SIG-M5 (cell line): Measurements from ENCODE around the gene SYT5.
"Not testable (repeated sequence)": the region's sequence is repeated elsewhere in the genome, so short reads cannot be mapped to it uniquely, and the experiment has no call there.

Source experiments
- DNase-seq: peaks from one replicate; lab custom pipeline; 2025; lab: John Stamatoyannopoulos, UW

Gene SYT5

GRCh38 chr19:55179606-55180484, at the start of gene SYT5:
Gene SYT5 (minus strand): TSS chr19:55180289. CDS start chr19:55179041, 1,248 bp downstream.
- no peak for DNase-seq

- DNase-seq: no peak
Observed at GRCh38 chr19:55229789-55230182, 49.7 kb upstream of the SYT5 start.

- no peak for DNase-seq
Observed at GRCh38 chr19:55229145-55229788, 49.2 kb upstream of the SYT5 start.

- no peak for DNase-seq
Observed at GRCh38 chr19:55228403-55229031, 48.4 kb upstream of the SYT5 start, which contains the start of gene TMEM86B. Gene TMEM86B (minus strand): TSS chr19:55228763. CDS start chr19:55228741, 22 bp downstream.

- DNase-seq: no peak
Observed at GRCh38 chr19:55228015-55228391, 47.9 kb upstream of the SYT5 start.

DNA sequence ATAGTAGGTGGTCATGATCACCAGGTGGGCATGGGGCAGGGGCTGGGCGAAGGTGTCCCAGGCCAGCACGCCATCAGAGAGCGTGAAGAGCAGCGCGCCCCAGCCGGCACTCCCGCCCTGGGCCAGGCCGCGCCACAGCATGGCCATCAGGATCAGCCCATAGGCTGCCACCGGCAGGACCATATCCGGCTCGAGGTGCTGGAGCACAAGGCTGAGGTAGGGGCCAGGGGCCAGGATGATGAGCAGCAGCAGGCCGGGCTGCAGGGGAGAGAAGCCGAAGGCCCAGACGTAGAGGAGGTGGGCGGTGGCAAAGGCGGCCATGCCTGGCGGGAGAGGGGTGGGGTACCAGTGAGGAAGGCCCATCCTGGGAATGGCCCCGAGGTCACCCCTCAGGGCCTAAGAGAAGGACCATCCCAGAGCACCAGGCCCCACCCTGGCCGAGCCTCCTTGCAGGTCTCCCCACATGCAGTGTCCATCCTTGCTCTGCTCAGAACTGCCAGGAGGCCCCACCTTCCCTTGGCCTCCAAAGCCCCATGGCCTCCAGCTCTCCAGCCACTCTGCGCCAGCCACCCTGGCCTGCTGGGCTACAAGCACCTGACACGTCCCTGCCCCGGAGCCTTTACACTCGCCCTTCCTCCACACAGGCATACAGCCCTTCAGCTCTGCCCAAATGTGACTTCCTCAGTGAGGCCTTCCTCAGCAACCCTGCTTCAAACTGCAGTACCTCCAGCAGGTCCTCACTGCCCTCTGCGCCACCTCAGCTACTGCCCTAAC, 47.3 kb upstream of the SYT5 start:
- DNase-seq: no peak

GRCh38 chr19:55226788-55227187, 46.7 kb upstream of the SYT5 start:
- no peak for DNase-seq

- no peak for DNase-seq
Observed at GRCh38 chr19:55226273-55226672, 46.2 kb upstream of the SYT5 start.

GRCh38 chr19:55225415-55225958, 45.4 kb upstream of the SYT5 start:
- no peak for DNase-seq

GRCh38 chr19:55224679-55225414, 44.8 kb upstream of the SYT5 start:
- DNase-seq: not testable (repeated sequence)

- DNase-seq: no peak
Observed at GRCh38 chr19:55224038-55224665, 44.1 kb upstream of the SYT5 start.

GRCh38 chr19:55223291-55224037, 43.4 kb upstream of the SYT5 start:
- DNase-seq: no peak

GRCh38 chr19:55220525-55220924, 40.4 kb upstream of the SYT5 start:
- no peak for DNase-seq

DNA sequence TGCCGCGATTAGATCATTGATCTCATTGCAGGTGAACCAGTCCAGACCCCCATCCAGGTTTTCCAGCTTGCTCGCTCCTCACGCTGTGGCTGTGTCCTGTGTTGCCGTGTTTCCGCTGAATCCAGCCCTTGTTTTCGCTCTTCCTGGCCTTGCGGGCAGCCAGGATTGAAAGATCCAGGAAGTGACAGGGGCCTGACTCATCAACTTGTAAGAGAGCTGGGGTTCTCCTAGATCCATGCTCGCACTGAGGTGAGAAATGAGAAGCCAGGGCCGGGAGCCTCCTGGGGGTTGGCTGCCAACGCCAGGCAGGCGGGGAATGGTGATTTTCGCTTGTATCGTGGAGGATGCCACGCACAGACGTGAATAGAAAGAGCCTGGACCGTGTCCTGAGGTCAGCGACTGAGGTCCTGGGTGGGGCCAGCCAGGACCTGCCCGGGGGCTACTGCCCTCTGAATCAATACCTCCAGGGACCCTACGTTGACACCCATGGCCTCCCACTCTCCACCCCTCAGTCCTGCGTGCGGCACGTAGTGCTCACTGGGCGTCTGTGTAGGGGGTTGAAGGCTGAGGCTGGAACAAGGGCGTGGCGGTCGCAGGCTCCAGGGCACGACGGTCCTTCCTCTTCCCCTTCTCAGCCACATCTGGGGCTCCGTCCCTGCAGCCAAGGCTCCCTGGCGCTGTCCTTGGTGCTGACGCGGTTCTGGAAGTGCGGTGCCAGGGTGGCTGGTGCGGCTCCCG, 36.5 kb upstream of the SYT5 start:
- peak; percentile 77 for DNase-seq

- DNase-seq: no peak
Observed at GRCh38 chr19:55213547-55213946, 33.5 kb upstream of the SYT5 start.

DNA sequence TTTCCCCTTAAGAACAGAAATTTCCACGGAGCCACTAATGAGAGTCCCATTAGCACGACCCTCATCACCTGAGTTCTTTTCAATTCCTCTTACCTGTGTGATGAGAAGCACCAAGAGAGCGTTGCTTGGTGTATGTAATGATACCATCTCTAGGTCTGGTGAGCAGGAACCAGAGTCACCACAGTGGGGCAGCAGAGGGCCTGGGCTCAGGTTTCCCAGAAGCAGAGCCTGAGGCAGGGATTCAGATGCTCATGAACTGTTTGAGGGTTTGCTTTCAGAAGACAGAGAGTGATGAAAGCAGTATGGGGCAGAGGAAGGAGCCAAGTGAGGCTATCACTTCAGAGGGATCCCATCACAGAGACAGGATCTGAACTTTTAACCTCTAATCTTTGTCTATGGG, 32.4 kb upstream of the SYT5 start:
- DNase-seq: no peak

DNA sequence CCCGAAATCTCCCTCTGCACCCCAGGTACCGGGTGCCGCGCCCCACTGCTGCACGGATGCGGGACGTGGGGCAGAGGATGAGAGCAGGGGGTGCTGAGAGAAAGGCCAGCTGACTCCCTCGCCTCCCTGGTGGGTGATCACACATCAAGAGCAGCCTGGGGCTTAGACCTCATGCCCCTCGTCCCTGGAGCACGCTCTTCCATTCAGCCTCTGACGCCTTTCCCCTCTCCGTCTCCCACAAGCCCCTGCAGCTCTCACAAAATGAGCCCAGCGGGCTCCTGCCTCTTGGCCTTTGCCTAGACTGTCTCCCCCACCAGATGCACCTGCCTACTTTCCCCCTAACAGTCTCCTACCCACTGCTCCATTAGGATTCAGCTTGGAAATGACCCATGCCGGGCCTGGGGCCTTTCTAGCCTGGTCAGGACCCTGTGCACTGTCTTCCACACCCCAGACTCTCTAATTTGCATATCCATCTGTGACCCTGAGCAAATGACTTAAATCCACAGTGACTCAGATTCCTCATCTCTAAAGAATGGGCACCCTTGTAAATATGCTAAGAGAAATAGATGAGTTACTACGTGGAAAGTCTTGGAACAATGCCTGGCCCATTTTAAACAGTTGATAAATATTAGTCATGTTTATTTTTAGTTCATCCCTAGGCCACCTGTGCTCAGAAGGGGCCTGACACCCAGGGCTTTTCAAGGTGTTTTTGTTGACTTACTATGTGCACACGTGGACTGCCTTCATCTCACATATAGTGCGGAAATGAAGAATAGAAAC, 29.8 kb upstream of the SYT5 start:
- no peak for DNase-seq
